Measurements from ENCODE around the gene TUSC7.

Gene TUSC7

GRCh38 chr3:116709479-116709878 lies at the start of gene TUSC7:
Gene TUSC7, plus strand, starts transcription at chr3:116709779.
- no peak for DNase-seq

GRCh38 chr3:116661196-116661595 lies 48.4 kb upstream of the TUSC7 start:
- DNase-seq = no peak

GRCh38 chr3:116663161-116664110 lies 46.1 kb upstream of the TUSC7 start:
- no peak for DNase-seq

GRCh38 chr3:116667324-116667723 lies 42.3 kb upstream of the TUSC7 start:
- no peak for DNase-seq

GRCh38 chr3:116667791-116668190 lies 41.8 kb upstream of the TUSC7 start:
- DNase-seq = no peak

GRCh38 chr3:116669576-116669975 lies 40.0 kb upstream of the TUSC7 start:
- DNase-seq = no peak

- no peak for DNase-seq
Observed at GRCh38 chr3:116671151-116671550, 38.4 kb upstream of the TUSC7 start.

- DNase-seq = no peak
Observed at GRCh38 chr3:116678853-116679252, 30.7 kb upstream of the TUSC7 start.

GRCh38 chr3:116691041-116691440 lies 18.5 kb upstream of the TUSC7 start:
- no peak for DNase-seq

GRCh38 chr3:116701070-116701469 lies 8.5 kb upstream of the TUSC7 start:
- no peak for DNase-seq

GRCh38 chr3:116702334-116702733 lies 7.2 kb upstream of the TUSC7 start:
- no peak for DNase-seq

- no peak for DNase-seq
Observed at GRCh38 chr3:116707531-116707930, 2.0 kb upstream of the TUSC7 start.

- DNase-seq = no peak
Observed at GRCh38 chr3:116716490-116716889, 6.9 kb downstream of the TUSC7 start.

GRCh38 chr3:116717566-116717965 lies 8.0 kb downstream of the TUSC7 start:
- DNase-seq = no peak

- no peak for DNase-seq
Observed at GRCh38 chr3:116728454-116728853, 18.9 kb downstream of the TUSC7 start.

GRCh38 chr3:116734243-116734642 lies 24.7 kb downstream of the TUSC7 start:
- no peak for DNase-seq

- no peak for DNase-seq
Observed at GRCh38 chr3:116739678-116740077, 30.1 kb downstream of the TUSC7 start.

GRCh38 chr3:116740293-116740692 lies 30.7 kb downstream of the TUSC7 start:
- no peak for DNase-seq

- DNase-seq = no peak
Observed at GRCh38 chr3:116741467-116741866, 31.9 kb downstream of the TUSC7 start.

- DNase-seq = no peak
Observed at GRCh38 chr3:116743062-116743461, 33.5 kb downstream of the TUSC7 start.

GRCh38 chr3:116749388-116749787 lies 39.8 kb downstream of the TUSC7 start:
- no peak for DNase-seq

- no peak for DNase-seq
Observed at GRCh38 chr3:116757315-116757714, 47.7 kb downstream of the TUSC7 start.

- DNase-seq = no peak
Observed at GRCh38 chr3:116759316-116759715, 49.7 kb downstream of the TUSC7 start.
